Measurements from ENCODE around the gene ORM1.

Gene ORM1

GRCh38 chr9:114310471-114311450 lies 12.1 kb upstream of the ORM1 start:
- Histone ChIP-seq H3K27ac (ENCODE audit: low read depth, low read length) (no peak overlapping the region), H2AFZ (ENCODE audit: low read length, unreplicated experiment) (no peak overlapping the region), H3K4me1 (ENCODE audit: control insufficient read depth, insufficient read depth, low read length, unreplicated experiment) (no peaks in the 10 kb centered on the region), H3K36me3 (ENCODE audit: insufficient read depth, low read length) (no peaks in the 10 kb centered on the region), H3K27me3 (ENCODE audit: insufficient read depth, low read length) (no peaks in the 10 kb centered on the region), H3K4me3 (ENCODE audit: low read depth, low read length) (no peak overlapping the region), H3K79me2 (ENCODE audit: control insufficient read depth, insufficient read depth, low read length, unreplicated experiment) (no peaks in the 10 kb centered on the region)

GRCh38 chr9:114311571-114312512 lies 11.1 kb upstream of the ORM1 start:
- H3K36me3 ChIP-seq (ENCODE audit: insufficient read depth, low read length), result no peaks in the 10 kb centered on the region
- no peaks in the 10 kb centered on the region for H3K79me2 ChIP-seq (ENCODE audit: control insufficient read depth, insufficient read depth, low read length, unreplicated experiment)
- H3K4me3 ChIP-seq (ENCODE audit: low read depth, low read length), result no peak overlapping the region
- no peaks in the 10 kb centered on the region for H3K4me1 ChIP-seq (ENCODE audit: control insufficient read depth, insufficient read depth, low read length, unreplicated experiment)
- H3K27ac ChIP-seq (ENCODE audit: low read depth, low read length), result no peak overlapping the region
- H3K27me3 ChIP-seq (ENCODE audit: insufficient read depth, low read length), result no peaks in the 10 kb centered on the region
- H2AFZ ChIP-seq (ENCODE audit: low read length, unreplicated experiment), result no peak overlapping the region

GRCh38 chr9:114312513-114312875 lies 10.4 kb upstream of the ORM1 start:
- H3K27ac ChIP-seq (ENCODE audit: low read depth, low read length), result no peak overlapping the region
- H3K4me1 ChIP-seq (ENCODE audit: control insufficient read depth, insufficient read depth, low read length, unreplicated experiment), result no peaks in the 10 kb centered on the region
- no peak overlapping the region for H2AFZ ChIP-seq (ENCODE audit: low read length, unreplicated experiment)
- H3K27me3 ChIP-seq (ENCODE audit: insufficient read depth, low read length), result no peaks in the 10 kb centered on the region
- H3K36me3 ChIP-seq (ENCODE audit: insufficient read depth, low read length), result no peaks in the 10 kb centered on the region
- H3K4me3 ChIP-seq (ENCODE audit: low read depth, low read length), result no peak overlapping the region
- no peaks in the 10 kb centered on the region for H3K79me2 ChIP-seq (ENCODE audit: control insufficient read depth, insufficient read depth, low read length, unreplicated experiment)

GRCh38 chr9:114313186-114313585 lies 9.7 kb upstream of the ORM1 start:
- Histone ChIP-seq H3K27me3 (ENCODE audit: insufficient read depth, low read length) (no peaks in the 10 kb centered on the region), H3K27ac (ENCODE audit: low read depth, low read length) (no peak overlapping the region), H3K79me2 (ENCODE audit: control insufficient read depth, insufficient read depth, low read length, unreplicated experiment) (no peaks in the 10 kb centered on the region), H2AFZ (ENCODE audit: low read length, unreplicated experiment) (no peak overlapping the region), H3K4me3 (ENCODE audit: low read depth, low read length) (no peak overlapping the region), H3K36me3 (ENCODE audit: insufficient read depth, low read length) (no peaks in the 10 kb centered on the region), H3K4me1 (ENCODE audit: control insufficient read depth, insufficient read depth, low read length, unreplicated experiment) (no peaks in the 10 kb centered on the region)

- Histone ChIP-seq H2AFZ (ENCODE audit: low read length, unreplicated experiment) (no peak overlapping the region), H3K36me3 (ENCODE audit: insufficient read depth, low read length) (no peaks in the 10 kb centered on the region), H3K27me3 (ENCODE audit: insufficient read depth, low read length) (no peaks in the 10 kb centered on the region), H3K4me1 (ENCODE audit: control insufficient read depth, insufficient read depth, low read length, unreplicated experiment) (no peaks in the 10 kb centered on the region), H3K4me3 (ENCODE audit: low read depth, low read length) (no peak overlapping the region), H3K79me2 (ENCODE audit: control insufficient read depth, insufficient read depth, low read length, unreplicated experiment) (no peaks in the 10 kb centered on the region), H3K27ac (ENCODE audit: low read depth, low read length) (no peak overlapping the region)
Observed at GRCh38 chr9:114314256-114314867, 8.5 kb upstream of the ORM1 start.

- Histone ChIP-seq H3K4me1 (ENCODE audit: control insufficient read depth, insufficient read depth, low read length, unreplicated experiment) (no peaks in the 10 kb centered on the region), H2AFZ (ENCODE audit: low read length, unreplicated experiment) (no peak overlapping the region), H3K36me3 (ENCODE audit: insufficient read depth, low read length) (no peaks in the 10 kb centered on the region), H3K27ac (ENCODE audit: low read depth, low read length) (no peak overlapping the region), H3K27me3 (ENCODE audit: insufficient read depth, low read length) (no peaks in the 10 kb centered on the region), H3K79me2 (ENCODE audit: control insufficient read depth, insufficient read depth, low read length, unreplicated experiment) (no peaks in the 10 kb centered on the region), H3K4me3 (ENCODE audit: low read depth, low read length) (no peak overlapping the region)
Observed at GRCh38 chr9:114314881-114315722, 7.8 kb upstream of the ORM1 start.

- Histone ChIP-seq H3K27ac (ENCODE audit: low read depth, low read length) (no peak overlapping the region), H3K79me2 (ENCODE audit: control insufficient read depth, insufficient read depth, low read length, unreplicated experiment) (no peaks in the 10 kb centered on the region), H3K36me3 (ENCODE audit: insufficient read depth, low read length) (no peaks in the 10 kb centered on the region), H3K4me3 (ENCODE audit: low read depth, low read length) (no peak overlapping the region), H3K4me1 (ENCODE audit: control insufficient read depth, insufficient read depth, low read length, unreplicated experiment) (no peaks in the 10 kb centered on the region), H2AFZ (ENCODE audit: low read length, unreplicated experiment) (no peak overlapping the region), H3K27me3 (ENCODE audit: insufficient read depth, low read length) (no peaks in the 10 kb centered on the region)
Observed at GRCh38 chr9:114315723-114316363, 7.1 kb upstream of the ORM1 start.

- Histone ChIP-seq H3K27ac (ENCODE audit: low read depth, low read length) (no peak overlapping the region), H3K4me3 (ENCODE audit: low read depth, low read length) (no peak overlapping the region), H3K27me3 (ENCODE audit: insufficient read depth, low read length) (no peaks in the 10 kb centered on the region), H3K4me1 (ENCODE audit: control insufficient read depth, insufficient read depth, low read length, unreplicated experiment) (peaks cover 2% of the 10 kb centered on the region), H3K79me2 (ENCODE audit: control insufficient read depth, insufficient read depth, low read length, unreplicated experiment) (no peaks in the 10 kb centered on the region), H2AFZ (ENCODE audit: low read length, unreplicated experiment) (no peak overlapping the region), H3K36me3 (ENCODE audit: insufficient read depth, low read length) (no peaks in the 10 kb centered on the region)
Observed at GRCh38 chr9:114316605-114317230, 6.2 kb upstream of the ORM1 start.

GRCh38 chr9:114317665-114318357 lies 5.1 kb upstream of the ORM1 start:
- Histone ChIP-seq H3K4me1 (ENCODE audit: control insufficient read depth, insufficient read depth, low read length, unreplicated experiment) (peaks cover 9% of the 10 kb centered on the region), H3K27ac (ENCODE audit: low read depth, low read length) (no peak overlapping the region), H3K27me3 (ENCODE audit: insufficient read depth, low read length) (no peaks in the 10 kb centered on the region), H2AFZ (ENCODE audit: low read length, unreplicated experiment) (no peak overlapping the region), H3K79me2 (ENCODE audit: control insufficient read depth, insufficient read depth, low read length, unreplicated experiment) (no peaks in the 10 kb centered on the region), H3K4me3 (ENCODE audit: low read depth, low read length) (no peak overlapping the region), H3K36me3 (ENCODE audit: insufficient read depth, low read length) (no peaks in the 10 kb centered on the region)

All from ACC112 (cell line).